Liver (tissue), 9 donors: Measurements from ENCODE around the gene TJP1. TPM values are rescaled to one million over a fixed set of nuclear protein-coding genes. Genes with fewer than 3 reads are reported as not detected.

ENCODE experiments used
- DNase-seq: peaks from one replicate; pipeline ENCODE4 v3.0.0-alpha.2; 2017; ENCODE audit warnings: low spot score
- H3K27ac ChIP-seq, 2 donors: one replicate each; pipeline ENCODE4 v1.7.0; 2013; ENCODE audit warnings: inconsistent platforms in 2 of 2, low read length in 2 of 2, control low read depth in 1 of 2, low read depth in 1 of 2, mild to moderate bottlenecking in 1 of 2
- H3K27me3 ChIP-seq, 4 donors: one replicate each; pipeline versions ENCODE4 v1.6.1 to v1.7.0; 2013; ENCODE audit warnings: low read length in 3 of 4, inconsistent platforms in 1 of 4, mild to moderate bottlenecking in 1 of 4, moderate library complexity in 1 of 4; ENCODE audit not compliant: control insufficient read depth in 4 of 4, insufficient read depth in 4 of 4
- H3K36me3 ChIP-seq, 4 donors: one replicate each; pipeline versions ENCODE4 v1.6.1 to v1.7.0; 2013; ENCODE audit warnings: low read length in 3 of 4, mild to moderate bottlenecking in 3 of 4, low read depth in 1 of 4, moderate library complexity in 1 of 4; ENCODE audit not compliant: control insufficient read depth in 4 of 4, insufficient read depth in 3 of 4
- H3K4me1 ChIP-seq, 4 donors: one replicate each; pipeline versions ENCODE4 v1.6.1 to v1.7.0; 2013; ENCODE audit warnings: low read length in 3 of 4, mild to moderate bottlenecking in 3 of 4, moderate library complexity in 1 of 4; ENCODE audit not compliant: control insufficient read depth in 4 of 4, insufficient read depth in 4 of 4
- H3K4me3 ChIP-seq, 3 donors: one replicate each; pipeline versions ENCODE4 v1.6.1 to v1.7.0; 2013; ENCODE audit warnings: low read length in 3 of 3, control low read depth in 1 of 3, low read depth in 1 of 3, mild to moderate bottlenecking in 1 of 3
- H3K9ac ChIP-seq, 2 donors: one replicate each; pipeline ENCODE4 v1.7.0; 2013; ENCODE audit warnings: low read length in 2 of 2, mild to moderate bottlenecking in 2 of 2, moderate library complexity in 2 of 2, control low read depth in 1 of 2, low read depth in 1 of 2
- H3K9me3 ChIP-seq, 4 donors: one replicate each; pipeline versions ENCODE4 v1.6.1 to v1.7.0; 2013; ENCODE audit warnings: low read length in 3 of 4; ENCODE audit not compliant: control insufficient read depth in 4 of 4
- ATF3 ChIP-seq: IDR thresholded peaks from 2 replicates; pipeline ENCODE4 v1.6.1; 2016; ENCODE audit warnings: antibody characterized with exemption
- CTCF ChIP-seq: fragments of 150-350 bp; IDR thresholded peaks from 2 replicates; pipeline ENCODE4 v1.5.1; 2017; ENCODE audit warnings: improper control_type of control experiment, low read depth, low read length; ENCODE audit not compliant: missing input control
- FOXA2 ChIP-seq: IDR thresholded peaks from 2 replicates; pipeline ENCODE4 v1.6.1; 2016; ENCODE audit warnings: antibody characterized with exemption
- GABPA ChIP-seq, 2 donors: IDR thresholded peaks in 1 of 2; conservative IDR thresholded peaks in 1 of 2; 2 replicates each; pipeline ENCODE4 v1.6.1; 2016; ENCODE audit warnings: antibody characterized with exemption in 2 of 2, mild to moderate bottlenecking in 1 of 2, moderate library complexity in 1 of 2
- HNF4A ChIP-seq, 2 donors: conservative IDR thresholded peaks; 2 replicates each; pipeline ENCODE4 v1.6.1; 2016; ENCODE audit warnings: antibody characterized with exemption in 2 of 2, mild to moderate bottlenecking in 2 of 2
- HNF4G ChIP-seq: IDR thresholded peaks from 2 replicates; pipeline ENCODE4 v1.6.1; 2016; ENCODE audit warnings: antibody characterized with exemption
- JUND ChIP-seq, 2 donors: IDR thresholded peaks; 2 replicates each; pipeline ENCODE4 v1.6.1; 2016; ENCODE audit warnings: antibody characterized with exemption in 2 of 2
- MAX ChIP-seq: IDR thresholded peaks from 2 replicates; pipeline ENCODE4 v1.6.1; 2016; ENCODE audit warnings: antibody characterized with exemption
- RAD21 ChIP-seq, 2 donors: IDR thresholded peaks; 2 replicates each; pipeline ENCODE4 v1.6.1; 2016; ENCODE audit warnings: antibody characterized with exemption in 2 of 2, mild to moderate bottlenecking in 2 of 2
- REST ChIP-seq: IDR thresholded peaks from 2 replicates; pipeline ENCODE4 v1.6.1; 2016; ENCODE audit warnings: antibody characterized with exemption, mild to moderate bottlenecking
- RXRA ChIP-seq, 2 donors: IDR thresholded peaks; 2 replicates each; pipeline ENCODE4 v1.6.1; 2017 to 2018; ENCODE audit warnings: antibody characterized with exemption in 2 of 2, mild to moderate bottlenecking in 1 of 2
- SP1 ChIP-seq: IDR thresholded peaks from 2 replicates; pipeline ENCODE4 v1.6.1; 2018; ENCODE audit warnings: antibody characterized with exemption, mild to moderate bottlenecking
- TAF1 ChIP-seq: conservative IDR thresholded peaks from 2 replicates; pipeline ENCODE4 v1.6.1; 2016; ENCODE audit warnings: antibody characterized with exemption, mild to moderate bottlenecking
- YY1 ChIP-seq: IDR thresholded peaks from 2 replicates; pipeline ENCODE4 v1.6.1; 2016; ENCODE audit warnings: antibody characterized with exemption, mild to moderate bottlenecking
- ZBTB33 ChIP-seq: IDR thresholded peaks from 2 replicates; pipeline ENCODE4 v1.6.1; 2016; ENCODE audit warnings: antibody characterized with exemption
- WGBS: extraction: QIAGEN DNeasy Blood & Tissue Kit; methylation state at CpG from one replicate; pipeline ENCODE4 v1.1.7; 2013; 5-methylcytosine and 5-hydroxymethylcytosine counted together
- polyA plus RNA-seq, 2 donors: library from polyadenylated mRNA; stranded (reverse) in 1 of 2; unstranded in 1 of 2; fragments of 200-250 nt in 1 of 2; fragments of >200 nt in 1 of 2; fragmentation: Nextera tagmentation in 1 of 2; extraction: Ambion mirVana in 1 of 2; gene quantifications; one replicate each; pipeline versions ENCODE4 v1.2.1 to v1.2.3, GENCODE V29; 2013 to 2015
- total RNA-seq, 2 donors: library from RNA; depleted of rRNA; stranded (reverse); fragments of >200 nt; gene quantifications; one replicate each; pipeline ENCODE4 v1.2.3, GENCODE V29; 2014
- donor health status: healthy.
- donor health status: healthy.
- donor health status: healthy.
- donor health status: healthy.
- donor health status: healthy.

TJP1 gene
- total and polyA plus RNA-seq, 4 donors, result 12.6 to 40.4 (median 16.9) TPM

GRCh38 chr15:29805708-29806104, 16.6 kb downstream of the TJP1 start (continued):
- TF ChIP-seq ZBTB33, result no peak

- H3K9ac ChIP-seq, result no peak overlapping the region
- H3K27me3 ChIP-seq, result no peaks in the 10 kb centered on the region
- H3K4me3 ChIP-seq, result no peak overlapping the region
- TF ChIP-seq FOXA2, result no peak
- TF ChIP-seq REST, result peak; percentile 71
- no peak for TF ChIP-seq SP1
- TF ChIP-seq GABPA (IDR thresholded peaks at IDR 0.05 in 1 of 2, conservative IDR thresholded peaks at IDR 0.05 in 1 of 2), result no peak
- TF ChIP-seq HNF4A (conservative IDR thresholded peaks at IDR 0.05), result peak; percentile 51 to 56
- no peak for TF ChIP-seq ZBTB33
- TF ChIP-seq RXRA (IDR thresholded peaks at IDR 0.05), result peak; percentile 18 to 58
- TF ChIP-seq TAF1, result no peak
- peak; percentile 30 to 49 for TF ChIP-seq RAD21 (IDR thresholded peaks at IDR 0.05)
- peak; percentile 43 to 48 for TF ChIP-seq JUND (IDR thresholded peaks at IDR 0.05)
- TF ChIP-seq HNF4G, result no peak
- TF ChIP-seq ATF3, result no peak
- no peak for TF ChIP-seq CTCF
- TF ChIP-seq MAX, result no peak
- TF ChIP-seq YY1, result no peak
- no peaks in the 10 kb centered on the region for H3K9me3 ChIP-seq
- no peak for DNase-seq
- no peak overlapping the region for H3K27ac ChIP-seq
- H3K36me3 ChIP-seq, result no peaks in the 10 kb centered on the region
- peaks cover 4 to 21% (median 16%) of the 10 kb centered on the region in 4 donors for H3K4me1 ChIP-seq
- 21% methylated on average over 1 of the region's 1 CpG for WGBS
Observed at GRCh38 chr15:29805043-29805707, 17.1 kb downstream of the TJP1 start.
